ENCODE measurements around the gene SP110. TPM values are rescaled to one million over a fixed set of nuclear protein-coding genes. Genes with fewer than 3 reads are reported as not detected.

Gene SP110
- total RNA-seq, 4 donors from 2014 or later = 20.3 to 39.6 (median 27.7) TPM

DNA sequence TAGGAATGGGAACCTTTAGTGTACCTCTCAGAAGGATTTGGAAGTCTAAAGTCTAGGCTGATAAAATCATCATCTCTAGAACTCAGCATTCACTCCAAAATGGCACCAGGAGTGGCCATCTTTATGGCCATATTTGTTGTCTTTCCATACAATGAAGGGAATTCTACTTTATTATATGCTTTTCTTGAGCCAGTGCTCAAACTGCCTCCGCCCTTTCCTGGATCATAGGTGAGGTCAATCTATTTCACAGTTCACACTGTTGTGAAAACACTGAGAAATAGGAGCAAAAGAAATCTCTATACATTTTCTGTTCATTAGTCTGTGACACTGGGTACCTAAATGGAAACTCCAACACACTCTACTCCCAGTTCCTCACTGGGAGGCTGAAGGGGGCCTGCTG lies 55.6 kb downstream of the SP110 start:
- TF ChIP-seq CTCF (IDR thresholded peaks at IDR 0.05; ENCODE audit: low read depth) = no peak

DNA sequence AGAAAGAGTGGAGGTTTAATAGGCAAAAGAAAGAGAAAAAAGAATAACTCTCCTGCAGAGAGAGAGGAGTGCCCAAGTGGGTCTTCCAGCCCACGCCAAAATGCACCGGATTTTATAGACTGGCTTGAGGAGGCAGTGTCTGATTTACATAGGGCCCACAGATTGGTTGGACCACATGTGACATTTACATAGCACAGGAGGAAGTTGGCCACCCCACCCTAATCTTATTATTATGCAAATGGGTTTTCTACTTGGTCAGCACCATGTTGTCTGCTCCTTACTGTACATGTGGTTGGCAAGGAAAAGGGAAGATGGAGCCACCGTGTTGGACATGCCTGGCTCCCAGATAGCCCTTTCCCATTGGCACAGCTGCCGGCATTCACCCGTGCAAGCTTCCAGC lies 56.8 kb downstream of the SP110 start:
- TF ChIP-seq CTCF (IDR thresholded peaks at IDR 0.05; ENCODE audit: low read depth) = no peak

DNA sequence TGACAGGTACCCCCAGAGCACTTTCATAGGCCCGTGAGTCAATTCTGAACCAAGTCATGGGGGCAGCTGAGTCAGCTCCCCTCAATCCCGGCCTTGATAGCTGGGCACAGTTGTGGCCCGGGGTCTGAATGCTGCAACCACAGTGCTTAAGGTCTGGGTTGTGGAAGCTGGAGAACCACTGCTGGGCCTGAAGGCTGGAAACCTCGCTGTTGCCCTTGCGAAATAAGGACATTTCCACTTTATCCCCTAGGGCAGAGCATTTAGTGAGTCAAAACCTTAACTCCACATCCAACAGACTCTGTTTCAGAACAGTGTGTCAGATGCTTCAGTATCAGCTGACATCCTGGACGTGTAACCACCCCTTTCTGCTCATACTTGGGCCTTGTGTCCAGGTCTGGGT lies 58.6 kb downstream of the SP110 start:
- no peak for TF ChIP-seq CTCF (IDR thresholded peaks at IDR 0.05; ENCODE audit: low read depth)

DNA sequence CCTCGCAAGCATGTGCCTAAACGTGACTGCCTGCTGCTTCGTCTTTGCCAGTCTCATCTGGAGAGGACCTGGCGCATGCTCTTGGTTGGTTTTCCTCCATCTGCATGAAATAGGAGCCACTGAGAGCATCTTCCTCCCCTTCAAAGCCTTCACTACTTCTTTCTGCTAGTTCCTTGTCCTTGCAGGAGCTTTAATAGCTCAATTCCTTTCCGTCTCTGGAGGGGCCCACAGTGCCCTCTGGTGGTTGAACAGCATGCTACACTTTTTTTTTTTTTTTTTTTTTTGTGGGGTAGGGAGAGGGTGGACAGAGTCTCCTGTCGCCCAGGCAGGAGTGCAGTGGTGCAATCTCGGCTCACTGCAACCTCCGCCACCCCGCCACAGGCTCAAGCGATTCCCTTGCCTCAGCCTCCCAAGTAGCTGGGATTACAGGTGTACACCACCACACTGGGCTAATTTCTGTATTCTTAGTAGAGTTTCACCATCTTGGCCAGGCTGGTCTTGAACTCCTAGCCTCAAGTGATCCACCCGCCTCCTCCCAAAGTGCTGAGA lies 59.6 kb downstream of the SP110 start:
- no peak for TF ChIP-seq CTCF (IDR thresholded peaks at IDR 0.05; ENCODE audit: low read depth)

DNA sequence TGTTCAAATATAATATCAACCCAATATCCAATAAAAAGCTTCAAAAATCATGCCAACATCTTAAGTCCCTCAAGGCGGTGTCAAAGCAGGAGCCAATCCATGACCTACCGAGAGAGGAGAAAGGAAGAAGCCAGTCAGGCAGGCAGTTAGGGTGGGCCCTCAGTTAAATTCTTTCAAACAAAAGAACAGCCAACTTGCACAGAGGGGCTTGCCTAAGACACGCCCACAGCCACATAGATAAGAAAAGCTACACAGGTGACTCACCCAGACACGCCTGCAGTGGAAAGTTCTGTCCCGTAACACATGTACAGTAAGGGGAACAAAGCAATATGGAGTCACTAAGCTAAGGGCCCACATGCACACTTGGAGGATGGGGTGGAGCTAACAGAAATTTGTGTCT lies 61.3 kb downstream of the SP110 start:
- no peak for TF ChIP-seq CTCF (IDR thresholded peaks at IDR 0.05; ENCODE audit: low read depth)

DNA sequence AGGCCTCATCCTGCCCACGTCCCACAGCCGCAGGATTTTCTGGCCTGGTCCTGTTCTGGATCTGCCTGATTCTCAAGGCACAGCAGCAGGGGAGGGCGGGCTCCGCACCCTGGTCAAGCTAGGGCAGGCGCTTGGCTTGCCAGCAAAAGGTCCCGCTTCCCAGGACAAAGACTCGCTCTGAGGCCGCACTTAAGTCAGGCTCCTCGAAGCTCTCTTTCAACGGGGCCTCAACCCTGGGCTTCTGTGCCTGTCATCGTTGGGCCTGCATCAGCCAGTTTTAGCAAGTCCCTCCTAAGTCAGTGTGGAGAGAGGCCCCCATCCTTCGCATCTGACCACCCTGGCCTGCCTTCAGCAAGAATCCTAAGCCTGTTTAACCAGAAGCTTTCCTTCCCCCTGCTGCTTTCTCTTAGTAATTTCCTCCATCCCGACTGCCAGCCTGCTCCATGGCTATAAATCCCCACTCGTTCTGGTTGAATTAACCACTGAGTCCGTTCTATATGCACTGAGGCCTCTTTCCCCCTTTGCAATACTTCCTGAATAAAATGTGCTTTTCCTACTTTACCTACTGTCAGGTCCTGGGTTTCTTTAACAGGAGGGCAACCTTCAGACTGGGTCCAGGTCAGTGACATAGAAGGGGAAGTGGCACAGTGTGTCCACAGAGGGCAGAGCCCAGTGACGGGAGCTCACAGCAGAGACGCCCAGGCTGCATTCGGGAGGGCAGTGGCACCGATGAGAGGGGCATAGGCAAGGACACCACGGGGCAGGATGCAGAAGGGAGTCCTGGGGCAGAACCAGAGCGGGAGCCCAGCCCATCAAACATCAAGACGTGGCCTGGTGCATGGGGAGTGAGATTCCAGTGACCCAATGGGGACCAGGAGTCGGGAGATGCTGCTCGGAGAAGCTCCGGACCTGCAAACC lies 62.7 kb downstream of the SP110 start:
- no peak for TF ChIP-seq CTCF (IDR thresholded peaks at IDR 0.05; ENCODE audit: low read depth)

DNA sequence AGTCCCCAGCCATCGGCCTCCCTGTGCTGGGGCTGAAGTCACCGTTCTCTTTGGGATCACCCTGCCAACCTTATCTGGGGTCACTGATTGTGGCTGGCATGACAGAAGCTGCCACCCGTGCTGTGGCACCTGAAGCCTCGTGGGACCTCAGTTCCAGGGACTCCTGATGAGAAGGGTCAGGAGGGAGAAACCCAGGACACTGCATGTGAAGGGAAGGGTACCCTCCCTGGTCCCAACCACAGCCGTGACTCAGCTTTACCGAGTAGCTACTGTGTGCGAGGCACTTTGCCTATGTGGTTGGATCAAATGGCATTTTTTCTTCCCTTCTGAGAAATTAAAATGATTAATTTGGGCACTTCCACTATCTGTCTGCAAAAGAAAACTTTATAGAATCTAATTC lies 64.4 kb downstream of the SP110 start:
- no peak for TF ChIP-seq CTCF (IDR thresholded peaks at IDR 0.05; ENCODE audit: low read depth)
